GM12801 (cell line): Measurements from ENCODE around the gene SYT3.

ENCODE experiments used
- TF ChIP-seq, protein P1 (sequence below): IDR thresholded peaks from one replicate; pipeline ENCODE4 v1.5.1; 2011; ENCODE audit warnings: control low read depth; ENCODE audit not compliant: insufficient read length; ENCODE audit errors: extremely low read depth

SYT3 gene

GRCh38 chr19:50661023-50661422, 21.3 kb upstream of the SYT3 start:
- TF ChIP-seq, protein P1, sequence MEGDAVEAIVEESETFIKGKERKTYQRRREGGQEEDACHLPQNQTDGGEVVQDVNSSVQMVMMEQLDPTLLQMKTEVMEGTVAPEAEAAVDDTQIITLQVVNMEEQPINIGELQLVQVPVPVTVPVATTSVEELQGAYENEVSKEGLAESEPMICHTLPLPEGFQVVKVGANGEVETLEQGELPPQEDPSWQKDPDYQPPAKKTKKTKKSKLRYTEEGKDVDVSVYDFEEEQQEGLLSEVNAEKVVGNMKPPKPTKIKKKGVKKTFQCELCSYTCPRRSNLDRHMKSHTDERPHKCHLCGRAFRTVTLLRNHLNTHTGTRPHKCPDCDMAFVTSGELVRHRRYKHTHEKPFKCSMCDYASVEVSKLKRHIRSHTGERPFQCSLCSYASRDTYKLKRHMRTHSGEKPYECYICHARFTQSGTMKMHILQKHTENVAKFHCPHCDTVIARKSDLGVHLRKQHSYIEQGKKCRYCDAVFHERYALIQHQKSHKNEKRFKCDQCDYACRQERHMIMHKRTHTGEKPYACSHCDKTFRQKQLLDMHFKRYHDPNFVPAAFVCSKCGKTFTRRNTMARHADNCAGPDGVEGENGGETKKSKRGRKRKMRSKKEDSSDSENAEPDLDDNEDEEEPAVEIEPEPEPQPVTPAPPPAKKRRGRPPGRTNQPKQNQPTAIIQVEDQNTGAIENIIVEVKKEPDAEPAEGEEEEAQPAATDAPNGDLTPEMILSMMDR: no peak

DNA sequence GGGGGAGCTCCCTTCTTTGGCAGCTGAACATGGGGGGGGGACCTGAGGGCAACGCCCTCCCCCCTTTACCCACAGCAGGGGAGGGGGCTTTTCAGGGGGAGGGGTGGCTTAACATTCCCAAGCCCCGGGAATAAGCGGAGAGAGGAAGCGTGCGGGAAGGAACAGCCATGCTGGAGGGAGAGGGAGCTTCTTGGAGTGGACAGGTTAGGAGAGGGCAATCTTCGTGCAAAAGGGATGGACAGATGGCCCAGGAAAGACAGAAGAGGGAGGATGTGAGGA, 20.3 kb upstream of the SYT3 start:
- TF ChIP-seq, protein P1: no peak

GRCh38 chr19:50659318-50660087, 19.8 kb upstream of the SYT3 start:
- TF ChIP-seq, protein P1: no peak

DNA sequence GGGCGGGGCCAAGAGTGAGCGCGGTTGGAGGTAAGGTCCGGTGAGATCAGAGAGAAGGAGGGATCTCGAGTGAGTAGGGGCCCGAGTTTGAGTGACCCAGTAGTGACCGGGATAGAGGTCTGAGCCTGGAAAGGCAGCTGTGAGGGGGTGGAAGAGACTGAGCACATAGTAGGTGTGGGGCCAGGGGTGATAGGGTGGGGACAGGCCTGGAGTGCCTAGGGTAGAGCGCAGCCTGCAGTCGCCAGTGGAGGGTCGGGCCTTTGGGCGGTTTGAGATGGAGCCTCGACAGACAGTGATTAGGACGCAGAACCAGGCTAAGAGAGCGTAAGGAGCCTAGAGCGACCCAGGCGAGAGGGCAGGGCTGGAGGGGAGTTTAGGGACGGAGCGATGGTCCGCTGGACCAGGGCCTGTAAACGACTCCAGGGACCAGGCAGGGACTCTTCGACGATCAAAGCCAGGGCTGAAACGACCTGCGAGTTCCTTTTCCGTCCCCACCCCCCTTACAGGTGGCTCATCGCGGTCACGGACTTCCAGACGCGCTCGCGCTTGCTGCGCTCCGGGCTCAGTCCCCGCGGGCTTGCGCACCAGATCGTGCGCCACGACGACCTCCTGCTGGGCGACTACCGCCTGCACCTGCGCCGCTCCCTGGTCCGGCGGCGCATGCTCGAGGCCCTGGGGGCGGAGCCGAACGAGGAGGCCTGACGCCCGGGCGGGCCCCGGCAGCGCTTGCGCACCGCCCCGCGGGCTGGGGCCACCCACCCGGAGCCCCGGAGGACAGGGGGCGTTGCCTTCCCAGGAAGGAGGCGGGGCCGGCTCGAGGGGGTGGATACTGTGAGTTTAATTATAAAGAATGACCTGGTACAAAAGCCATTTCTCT, 19.0 kb upstream of the SYT3 start:
- TF ChIP-seq, protein P1: no peak

DNA sequence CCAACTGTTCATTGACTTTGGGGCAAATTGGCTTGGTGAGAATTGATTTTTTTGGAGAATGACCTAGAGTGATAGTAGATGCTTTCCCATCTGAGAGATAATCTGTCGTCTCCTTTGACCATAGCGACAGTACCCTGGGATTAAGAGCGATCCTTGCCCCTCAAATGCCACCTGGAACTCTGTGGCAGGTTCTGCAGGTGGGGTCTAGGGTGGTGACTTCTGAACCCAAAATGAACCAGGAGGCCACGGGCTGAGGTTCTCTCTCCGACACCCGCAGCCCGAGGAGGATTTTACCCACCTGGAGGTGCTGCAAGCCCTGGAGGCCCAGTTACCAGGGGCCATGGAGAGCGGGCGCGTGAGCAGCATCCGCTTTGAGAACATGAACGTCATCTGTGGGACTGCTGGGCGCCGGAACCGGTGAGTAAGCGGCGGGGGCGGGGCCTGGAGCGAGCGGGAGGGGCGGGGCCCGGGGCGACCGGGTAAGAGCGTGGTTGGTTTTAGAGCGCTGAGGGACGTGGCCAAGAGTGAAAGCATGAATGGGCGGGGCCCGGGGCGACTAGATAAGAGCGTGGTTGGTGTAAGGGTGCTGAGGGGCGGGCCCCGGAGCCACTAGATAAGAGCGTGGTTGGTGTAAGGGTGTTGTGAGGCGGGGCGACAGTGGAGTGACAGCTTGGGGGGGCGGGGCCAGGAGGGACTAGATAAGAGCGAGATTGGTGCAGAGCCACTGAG, 18.2 kb upstream of the SYT3 start:
- TF ChIP-seq, protein P1: no peak

- TF ChIP-seq, protein P1: no peak
Observed at GRCh38 chr19:50657222-50657669, 17.6 kb upstream of the SYT3 start.

DNA sequence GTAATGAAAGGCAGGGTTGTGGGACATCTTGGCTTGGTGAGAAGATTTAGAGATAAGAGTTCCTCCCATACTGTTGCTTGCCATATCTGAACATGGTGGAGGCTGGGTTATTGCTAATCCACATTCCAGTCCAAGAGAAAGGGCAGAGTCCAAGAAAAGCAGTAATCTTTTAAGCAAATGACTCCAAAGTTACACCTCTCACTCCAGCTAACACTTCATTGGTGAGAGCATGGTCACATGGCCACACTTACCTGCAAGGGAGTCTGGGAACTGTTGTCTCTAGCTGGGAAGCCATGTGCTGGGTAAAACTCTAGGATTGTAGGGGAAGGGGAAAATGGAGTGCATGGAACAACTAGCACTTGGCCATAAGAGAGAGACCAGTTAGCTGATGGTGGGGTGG, 15.2 kb upstream of the SYT3 start:
- TF ChIP-seq, protein P1: no peak
